Fibroblast of pulmonary artery (primary cell): ENCODE measurements around the gene VWC2L.

ENCODE experiments used
- DNase-seq: peaks from one replicate; pipeline ENCODE4 v3.0.0-alpha.2; 2010; ENCODE audit warnings: low read depth
- H3K4me3 ChIP-seq: replicated peaks from 2 replicates; pipeline ENCODE4 v1.5.1; 2011; ENCODE audit warnings: low read depth, mild to moderate bottlenecking, control low read depth, low read length, moderate library complexity
- TF ChIP-seq, protein P1 (sequence below): IDR thresholded peaks from 2 replicates; pipeline ENCODE4 v1.5.1; 2011; ENCODE audit warnings: mild to moderate bottlenecking, control low read depth, low read length, inconsistent platforms; ENCODE audit errors: missing control alignments

VWC2L gene

GRCh38 chr2:214503568-214503967, 92.7 kb downstream of the VWC2L start:
- TF ChIP-seq, protein P1, sequence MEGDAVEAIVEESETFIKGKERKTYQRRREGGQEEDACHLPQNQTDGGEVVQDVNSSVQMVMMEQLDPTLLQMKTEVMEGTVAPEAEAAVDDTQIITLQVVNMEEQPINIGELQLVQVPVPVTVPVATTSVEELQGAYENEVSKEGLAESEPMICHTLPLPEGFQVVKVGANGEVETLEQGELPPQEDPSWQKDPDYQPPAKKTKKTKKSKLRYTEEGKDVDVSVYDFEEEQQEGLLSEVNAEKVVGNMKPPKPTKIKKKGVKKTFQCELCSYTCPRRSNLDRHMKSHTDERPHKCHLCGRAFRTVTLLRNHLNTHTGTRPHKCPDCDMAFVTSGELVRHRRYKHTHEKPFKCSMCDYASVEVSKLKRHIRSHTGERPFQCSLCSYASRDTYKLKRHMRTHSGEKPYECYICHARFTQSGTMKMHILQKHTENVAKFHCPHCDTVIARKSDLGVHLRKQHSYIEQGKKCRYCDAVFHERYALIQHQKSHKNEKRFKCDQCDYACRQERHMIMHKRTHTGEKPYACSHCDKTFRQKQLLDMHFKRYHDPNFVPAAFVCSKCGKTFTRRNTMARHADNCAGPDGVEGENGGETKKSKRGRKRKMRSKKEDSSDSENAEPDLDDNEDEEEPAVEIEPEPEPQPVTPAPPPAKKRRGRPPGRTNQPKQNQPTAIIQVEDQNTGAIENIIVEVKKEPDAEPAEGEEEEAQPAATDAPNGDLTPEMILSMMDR, result no peak
- H3K4me3 ChIP-seq, result no peak overlapping the region

GRCh38 chr2:214504599-214505376, 93.9 kb downstream of the VWC2L start:
- TF ChIP-seq, protein P1, result no peak

More at GRCh38 chr2:214503568-214503967, 92.7 kb downstream of the VWC2L start:
- no peak for DNase-seq

DNA sequence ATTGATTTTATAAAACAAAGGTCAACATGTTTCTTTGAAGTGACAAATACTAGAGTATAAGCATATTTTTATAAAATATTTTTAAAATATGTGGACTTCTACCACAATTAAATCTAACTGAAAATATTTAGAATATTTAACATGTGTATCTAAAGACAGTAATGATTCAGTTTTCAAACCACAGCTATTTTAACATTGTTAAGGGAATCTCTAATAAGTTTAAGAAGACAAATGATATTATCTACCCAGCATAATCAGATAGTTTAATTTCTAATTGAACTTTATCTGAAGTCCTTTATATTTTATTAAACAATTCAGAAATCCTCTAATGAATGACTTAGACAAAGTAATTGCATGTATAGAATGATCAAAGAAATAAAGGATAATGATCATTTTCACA, 96.2 kb downstream of the VWC2L start:
- DNase-seq, result no peak
- H3K4me3 ChIP-seq, result no peak overlapping the region
- TF ChIP-seq, protein P1, result no peak

More at GRCh38 chr2:214504599-214505376, 93.9 kb downstream of the VWC2L start:
- no peak overlapping the region for H3K4me3 ChIP-seq
- no peak for DNase-seq

- DNase-seq, result no peak
- TF ChIP-seq, protein P1, result no peak
- no peak overlapping the region for H3K4me3 ChIP-seq
Observed at GRCh38 chr2:214514704-214515103, 103.8 kb downstream of the VWC2L start.

- DNase-seq, result no peak
- no peak overlapping the region for H3K4me3 ChIP-seq
- TF ChIP-seq, protein P1, result no peak
Observed at GRCh38 chr2:214515111-214515510, 104.3 kb downstream of the VWC2L start.

DNA sequence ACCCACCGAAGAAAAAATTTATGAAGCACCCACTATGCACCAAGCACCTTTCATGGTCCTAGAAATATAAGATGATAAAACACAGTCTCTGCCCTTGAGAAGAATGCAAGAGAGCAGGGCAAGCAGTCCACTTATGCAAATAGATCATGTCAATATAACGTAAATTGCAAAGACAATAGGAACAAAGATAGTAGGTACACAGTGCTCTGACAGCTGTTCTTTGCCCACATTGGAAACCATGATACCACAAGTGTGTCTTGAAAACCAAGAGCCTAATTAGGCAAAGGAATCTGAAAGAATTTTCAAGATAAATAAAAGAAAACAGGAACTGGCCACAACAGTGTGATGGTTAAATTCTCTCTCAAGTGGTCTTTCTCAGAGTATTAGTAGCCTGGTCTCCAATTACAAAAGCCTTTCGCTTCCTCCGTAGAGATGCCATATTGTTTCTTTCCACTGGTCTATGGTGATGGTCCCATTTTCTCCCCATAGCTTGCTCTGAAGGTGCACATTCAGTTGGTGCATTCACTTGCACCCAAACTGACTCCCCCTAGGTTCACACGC, 108.5 kb downstream of the VWC2L start:
- DNase-seq, result no peak
- H3K4me3 ChIP-seq, result no peak overlapping the region
- TF ChIP-seq, protein P1, result no peak

- no peak for DNase-seq
- no peak overlapping the region for H3K4me3 ChIP-seq
- TF ChIP-seq, protein P1, result no peak
Observed at GRCh38 chr2:214529021-214529420, 118.2 kb downstream of the VWC2L start.
